Nephron (organoid): ENCODE measurements around the gene KBTBD12.

Experiments used
- H3K27ac Mint-ChIP-seq, 3 experiments: 2 replicates each; pipeline ENCODE4 v1.8.0; 2020; ENCODE audit warnings: mixed read lengths in 3 of 3, mild to moderate bottlenecking in 2 of 3, moderate library complexity in 1 of 3
- H3K27me3 Mint-ChIP-seq: 2 replicates; pipeline ENCODE4 v1.8.0; 2021; ENCODE audit warnings: low read depth, mild to moderate bottlenecking, moderate library complexity, mixed read lengths
- H3K36me3 Mint-ChIP-seq: 2 replicates; pipeline ENCODE4 v1.8.0; 2020; ENCODE audit warnings: low read depth, mixed read lengths
- H3K4me1 Mint-ChIP-seq: 2 replicates; pipeline ENCODE4 v1.8.0; 2020; ENCODE audit warnings: mixed read lengths
- H3K4me3 Mint-ChIP-seq, 3 experiments: 2 replicates each; pipeline ENCODE4 v1.8.0; 2020; ENCODE audit warnings: mild to moderate bottlenecking in 3 of 3, mixed read lengths in 3 of 3, moderate library complexity in 2 of 3
- H3K9me3 Mint-ChIP-seq: 2 replicates; pipeline ENCODE4 v1.8.0; 2020; ENCODE audit warnings: mixed read lengths
- CTCF ChIP-seq, 3 experiments: fragments of 200-600 bp; sonication (generic); IDR thresholded peaks; one replicate each; pipeline ENCODE4 v1.5.0; 2021; ENCODE audit warnings: antibody characterized with exemption in 3 of 3; ENCODE audit not compliant: unreplicated experiment in 3 of 3

KBTBD12 gene

DNA sequence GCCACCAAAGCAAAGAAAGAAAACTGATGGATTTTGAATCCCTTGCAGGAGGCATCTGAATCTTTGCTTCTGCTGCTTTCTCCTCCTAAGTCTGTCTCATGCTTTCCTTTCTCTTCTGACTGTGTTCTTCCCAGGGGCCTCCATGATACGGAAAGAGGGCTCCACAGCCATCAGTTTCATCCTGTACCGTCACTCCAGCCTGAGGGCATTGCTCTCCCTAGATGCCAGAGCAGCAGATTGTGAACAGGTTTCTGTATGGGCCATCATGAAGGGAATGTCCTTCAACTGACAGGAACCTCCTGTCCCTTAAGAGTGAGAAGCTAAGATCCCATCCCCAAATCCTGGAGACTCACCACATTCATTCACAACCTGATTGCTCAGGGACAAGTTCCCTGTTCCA lies 59.2 kb downstream of the KBTBD12 start:
- no peak overlapping the region for H3K4me3 Mint-ChIP-seq
- H3K27ac Mint-ChIP-seq = no peak overlapping the region
- peaks cover 8% of the 10 kb centered on the region for H3K27me3 Mint-ChIP-seq
- no peaks in the 10 kb centered on the region for H3K36me3 Mint-ChIP-seq
- no peak for TF ChIP-seq CTCF (IDR thresholded peaks at IDR 0.05; ENCODE audit: unreplicated experiment in 3 of 3)
- peaks cover 3% of the 10 kb centered on the region for H3K9me3 Mint-ChIP-seq
- H3K4me1 Mint-ChIP-seq = no peaks in the 10 kb centered on the region

GRCh38 chr3:127975153-127976029 lies 60.4 kb downstream of the KBTBD12 start:
- Mint-ChIP-seq H3K27me3 (peaks cover 8% of the 10 kb centered on the region), H3K4me1 (no peaks in the 10 kb centered on the region), H3K36me3 (no peaks in the 10 kb centered on the region), H3K9me3 (peaks cover 6% of the 10 kb centered on the region), H3K27ac (no peak overlapping the region), H3K4me3 (no peak overlapping the region)
- TF ChIP-seq CTCF (IDR thresholded peaks at IDR 0.05; ENCODE audit: unreplicated experiment in 3 of 3) = no peak

DNA sequence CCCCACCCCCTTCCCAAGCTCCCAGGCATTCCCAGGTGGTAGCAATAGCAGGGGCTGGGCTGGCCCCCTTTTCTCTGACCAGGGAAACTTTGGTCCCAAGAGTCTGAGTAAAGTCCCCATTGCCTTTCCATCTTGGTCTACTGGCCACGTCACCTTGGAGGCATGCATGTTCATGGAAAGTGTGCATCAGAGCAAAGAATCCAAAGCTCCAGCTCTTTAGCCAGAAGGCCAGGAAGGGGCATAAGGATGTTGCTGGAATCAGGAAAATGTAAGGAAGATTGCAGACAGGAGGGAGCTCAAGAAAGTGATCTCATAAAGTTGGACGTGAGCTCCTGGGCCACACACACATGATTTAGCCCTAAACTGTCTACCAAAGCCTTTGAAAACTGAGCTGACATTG lies 63.6 kb downstream of the KBTBD12 start:
- no peak overlapping the region for H3K4me3 Mint-ChIP-seq
- no peak for TF ChIP-seq CTCF (IDR thresholded peaks at IDR 0.05; ENCODE audit: unreplicated experiment in 3 of 3)
- H3K9me3 Mint-ChIP-seq = peaks cover 10% of the 10 kb centered on the region
- H3K36me3 Mint-ChIP-seq = no peaks in the 10 kb centered on the region
- peaks cover 16% of the 10 kb centered on the region for H3K27me3 Mint-ChIP-seq
- no peak overlapping the region for H3K27ac Mint-ChIP-seq
- H3K4me1 Mint-ChIP-seq = no peaks in the 10 kb centered on the region

GRCh38 chr3:127979473-127979872 lies 64.4 kb downstream of the KBTBD12 start:
- Mint-ChIP-seq H3K36me3 (no peaks in the 10 kb centered on the region), H3K9me3 (peaks cover 13% of the 10 kb centered on the region), H3K27me3 (peaks cover 16% of the 10 kb centered on the region), H3K4me3 (no peak overlapping the region), H3K4me1 (no peaks in the 10 kb centered on the region), H3K27ac (no peak overlapping the region)
- no peak for TF ChIP-seq CTCF (IDR thresholded peaks at IDR 0.05; ENCODE audit: unreplicated experiment in 3 of 3)

DNA sequence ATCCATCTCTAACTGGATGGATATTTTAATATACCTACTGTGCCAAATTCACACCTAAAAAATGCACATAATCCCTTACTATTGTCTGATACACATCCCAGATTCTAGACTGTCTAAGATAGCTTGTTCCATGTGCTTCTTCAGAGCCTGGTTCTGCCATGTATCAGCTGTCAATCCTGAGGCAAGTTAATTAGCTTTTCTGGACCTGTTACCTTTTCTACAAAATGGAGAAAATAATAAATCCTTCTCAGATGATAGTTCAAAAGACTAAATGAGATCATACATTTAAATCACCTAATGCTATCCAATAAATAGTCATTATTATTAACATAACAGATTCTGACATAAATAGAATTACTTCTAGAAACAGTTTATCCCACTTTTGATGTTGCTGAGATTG lies 66.1 kb downstream of the KBTBD12 start:
- H3K9me3 Mint-ChIP-seq = peaks cover 13% of the 10 kb centered on the region
- no peaks in the 10 kb centered on the region for H3K36me3 Mint-ChIP-seq
- peaks cover 16% of the 10 kb centered on the region for H3K27me3 Mint-ChIP-seq
- TF ChIP-seq CTCF (IDR thresholded peaks at IDR 0.05; ENCODE audit: unreplicated experiment in 3 of 3) = no peak
- no peak overlapping the region for H3K27ac Mint-ChIP-seq
- H3K4me3 Mint-ChIP-seq = no peak overlapping the region
- no peaks in the 10 kb centered on the region for H3K4me1 Mint-ChIP-seq

DNA sequence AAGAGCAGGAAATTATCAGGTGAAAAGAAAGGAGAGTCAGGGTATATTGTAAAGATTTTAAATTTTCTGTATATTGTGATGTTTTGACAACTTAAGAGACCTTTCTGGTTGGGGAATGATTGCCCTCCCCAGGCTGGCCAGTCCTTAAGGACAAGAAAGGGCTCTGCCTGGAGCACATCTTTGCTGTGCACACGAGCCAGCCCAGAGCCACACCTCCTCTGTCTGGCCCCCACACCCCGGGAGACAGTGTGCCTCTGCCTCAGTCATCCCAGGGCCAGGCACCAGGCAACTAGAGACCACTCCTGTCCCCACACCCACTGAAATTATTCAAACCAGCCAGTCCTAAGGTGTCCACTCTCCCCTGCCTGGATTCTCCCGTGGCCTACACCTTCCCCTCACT lies 67.1 kb downstream of the KBTBD12 start:
- peaks cover 13% of the 10 kb centered on the region for H3K9me3 Mint-ChIP-seq
- H3K4me1 Mint-ChIP-seq = no peaks in the 10 kb centered on the region
- H3K27ac Mint-ChIP-seq = no peak overlapping the region
- no peaks in the 10 kb centered on the region for H3K36me3 Mint-ChIP-seq
- TF ChIP-seq CTCF (IDR thresholded peaks at IDR 0.05; ENCODE audit: unreplicated experiment in 3 of 3) = no peak
- H3K27me3 Mint-ChIP-seq = peaks cover 12% of the 10 kb centered on the region
- no peak overlapping the region for H3K4me3 Mint-ChIP-seq
